Smooth muscle cell (in vitro differentiated cells): ENCODE data around the gene NOL9. TPM values are rescaled to one million over a fixed set of nuclear protein-coding genes. Genes with fewer than 3 reads are reported as not detected.

Experiments
- DNase-seq: peaks from one replicate; lab custom pipeline; 2025; ENCODE audit not compliant: unreplicated experiment; lab: John Stamatoyannopoulos, UW
- H2AFZ ChIP-seq: fragments of 200-600 bp; sonication (generic); 2 replicates; pipeline ENCODE4 v1.6.0; 2016; ENCODE audit warnings: antibody characterized with exemption, low read depth, mild to moderate bottlenecking
- H3F3A ChIP-seq: fragments of 200-600 bp; sonication (generic); 2 replicates; pipeline ENCODE4 v1.6.0; 2017; ENCODE audit warnings: antibody characterized with exemption, low read depth
- H3K27ac ChIP-seq: fragments of 200-600 bp; sonication (generic); 2 replicates; pipeline ENCODE4 v1.5.1; 2016; ENCODE audit warnings: low read depth, mild to moderate bottlenecking
- H3K27me3 ChIP-seq: fragments of 200-600 bp; sonication (generic); 2 replicates; pipeline ENCODE4 v1.6.1; 2016; ENCODE audit warnings: low read depth, mild to moderate bottlenecking
- H3K36me3 ChIP-seq: fragments of 200-600 bp; sonication (generic); 2 replicates; pipeline ENCODE4 v1.5.1; 2016; ENCODE audit warnings: low read depth
- H3K4me1 ChIP-seq: fragments of 200-600 bp; sonication (generic); 2 replicates; pipeline ENCODE4 v1.5.1; 2016; ENCODE audit warnings: low read depth
- H3K4me2 ChIP-seq: fragments of 200-600 bp; sonication (generic); 2 replicates; pipeline ENCODE4 v1.6.0; 2016; ENCODE audit warnings: mild to moderate bottlenecking
- H3K4me3 ChIP-seq: fragments of 200-600 bp; sonication (generic); 2 replicates; pipeline ENCODE4 v1.5.1; 2016; ENCODE audit warnings: mild to moderate bottlenecking
- H3K79me2 ChIP-seq: fragments of 200-600 bp; sonication (generic); 2 replicates; pipeline ENCODE4 v1.6.0; 2016; ENCODE audit warnings: low read depth, mild to moderate bottlenecking
- H3K9ac ChIP-seq: fragments of 200-600 bp; sonication (generic); 2 replicates; pipeline ENCODE4 v1.6.0; 2016; ENCODE audit warnings: low read depth
- H3K9me3 ChIP-seq: fragments of 200-600 bp; sonication (generic); replicated peaks from 2 replicates; pipeline ENCODE4 v1.5.1; 2016; ENCODE audit warnings: low read depth
- H4K20me1 ChIP-seq: fragments of 200-600 bp; sonication (generic); 2 replicates; pipeline ENCODE4 v1.6.0; 2016; ENCODE audit warnings: low read depth
- CTCF ChIP-seq: fragments of 200-600 bp; sonication (generic); IDR thresholded peaks from 2 replicates; pipeline ENCODE4 v1.5.1; 2017; ENCODE audit warnings: borderline replicate concordance, mild to moderate bottlenecking, antibody characterized with exemption; ENCODE audit not compliant: insufficient read depth, poor library complexity, severe bottlenecking
- WGBS: methylation state at CpG from one replicate; pipeline ENCODE4 v1.1.7; 2016; ENCODE audit warnings: low lambda C conversion rate; 5-methylcytosine and 5-hydroxymethylcytosine counted together
- polyA plus RNA-seq: library from polyadenylated mRNA; unstranded; fragments of >200 nt; fragmentation: Nextera tagmentation; extraction: Ambion mirVana; gene quantifications from 2 replicates; pipeline ENCODE4 v1.2.1, GENCODE V29; 2016
- total RNA-seq: library from RNA; depleted of rRNA; stranded (reverse); fragments of >200 nt; gene quantifications from 2 replicates; pipeline ENCODE4 v1.2.3, GENCODE V29; 2014

Gene NOL9
- total and polyA plus RNA-seq, 2 experiments from 2014 or later: 8.1 to 12.0 TPM

DNA sequence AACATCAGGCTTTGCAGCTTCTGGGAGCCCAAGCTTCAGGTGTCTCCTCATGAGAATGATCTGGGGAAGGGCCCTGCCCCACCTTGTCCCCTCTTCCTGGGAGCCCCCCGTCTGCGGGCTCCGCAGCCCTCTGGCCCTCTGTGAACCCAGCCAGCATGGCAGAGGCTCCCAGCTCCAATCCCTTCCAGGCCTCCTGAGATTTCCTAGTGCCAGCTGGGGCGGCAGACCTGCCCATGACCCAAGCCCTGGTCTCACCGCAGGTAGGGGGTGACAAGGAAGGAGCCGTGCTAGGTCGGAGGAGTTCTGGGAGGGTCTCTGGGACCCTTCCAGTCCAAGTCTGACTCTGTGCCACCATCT is 70.6 kb downstream of the NOL9 start:
- no peaks in the 10 kb centered on the region for H3K36me3 ChIP-seq

DNA sequence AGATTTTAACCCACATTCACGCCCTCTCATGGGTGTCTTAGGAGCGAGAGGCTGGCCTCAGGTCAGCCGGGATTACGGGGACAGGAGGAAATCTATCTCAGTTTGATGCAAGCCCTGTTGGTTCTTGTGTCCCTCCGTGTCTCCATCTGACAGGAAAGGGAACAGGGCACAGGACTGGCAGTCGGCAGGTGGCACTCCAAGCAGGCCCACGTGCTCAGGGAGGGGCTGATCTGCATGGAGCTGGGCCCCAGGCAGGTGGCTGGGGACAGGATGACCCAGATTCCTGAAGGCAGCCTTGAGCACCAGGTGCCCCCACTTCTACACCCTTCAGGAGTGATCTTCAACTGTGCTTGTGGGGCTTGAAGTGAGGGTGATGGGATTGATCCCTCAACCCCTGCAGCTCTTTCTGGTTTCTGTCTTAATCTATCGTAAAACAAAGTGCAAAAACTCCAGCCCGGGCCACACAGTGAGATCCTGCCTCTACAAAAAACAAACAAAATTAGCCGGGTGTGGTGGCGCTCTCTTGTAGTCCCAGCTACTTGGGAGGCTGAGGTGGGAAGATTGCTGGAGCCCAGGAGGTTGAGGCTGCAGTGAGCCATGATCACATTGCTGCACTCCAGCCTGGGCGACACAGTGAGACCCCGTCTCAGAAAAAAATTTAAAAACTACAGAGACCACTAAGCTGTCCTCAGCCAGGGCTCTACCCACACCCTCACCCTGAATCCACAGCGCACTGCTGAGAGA is 71.1 kb downstream of the NOL9 start:
- Histone ChIP-seq H2AFZ (no peak overlapping the region), H3K79me2 (peaks cover 2% of the 10 kb centered on the region), H3K36me3 (no peaks in the 10 kb centered on the region), H3K27me3 (peaks cover 10% of the 10 kb centered on the region), H3F3A (no peaks in the 10 kb centered on the region), H3K9me3 (no peaks in the 10 kb centered on the region), H3K9ac (no peak overlapping the region), H3K4me2 (no peak overlapping the region), H3K4me3 (no peak overlapping the region), H3K27ac (no peak overlapping the region), H3K4me1 (peaks cover 11% of the 10 kb centered on the region), H4K20me1 (peaks cover 48% of the 10 kb centered on the region)
- no peak for DNase-seq
- WGBS: 93% methylated on average over 14 of the region's 14 CpGs
- TF ChIP-seq CTCF: no peak

More for the DNA sequence above, 70.6 kb downstream of the NOL9 start:
- 100% methylated on average over 7 of the region's 7 CpGs for WGBS
- Histone ChIP-seq H3K4me3 (no peak overlapping the region), H3K79me2 (peaks cover 2% of the 10 kb centered on the region), H3K9me3 (no peaks in the 10 kb centered on the region), H3K4me1 (peaks cover 11% of the 10 kb centered on the region), H3K27me3 (peaks cover 10% of the 10 kb centered on the region), H4K20me1 (peaks cover 42% of the 10 kb centered on the region), H3K27ac (no peak overlapping the region), H3F3A (no peaks in the 10 kb centered on the region), H3K9ac (no peak overlapping the region), H3K4me2 (no peak overlapping the region), H2AFZ (no peak overlapping the region)
- TF ChIP-seq CTCF: no peak
- DNase-seq: no peak

GRCh38 chr1:6481820-6482219 is 72.5 kb downstream of the NOL9 start:
- Histone ChIP-seq H3K4me1 (peaks cover 11% of the 10 kb centered on the region), H3K4me2 (no peak overlapping the region), H2AFZ (no peak overlapping the region), H3K79me2 (peaks cover 2% of the 10 kb centered on the region), H3K9ac (no peak overlapping the region), H3K4me3 (no peak overlapping the region), H3K36me3 (no peaks in the 10 kb centered on the region), H3K27ac (no peak overlapping the region), H3F3A (no peaks in the 10 kb centered on the region), H3K27me3 (peaks cover 10% of the 10 kb centered on the region), H4K20me1 (peaks cover 58% of the 10 kb centered on the region), H3K9me3 (no peaks in the 10 kb centered on the region)
- TF ChIP-seq CTCF: no peak
- WGBS: 92% methylated on average over 5 of the region's 5 CpGs
- no peak for DNase-seq
